NK-92 (cell line): ENCODE results near the gene NKTR.

ENCODE experiments used
- DNase-seq: peaks from one replicate; lab custom pipeline; 2025; ENCODE audit not compliant: unreplicated experiment; lab: John Stamatoyannopoulos, UW

NKTR gene

GRCh38 chr3:42649783-42650182 is 49.3 kb downstream of the NKTR start:
- no peak for DNase-seq

DNA sequence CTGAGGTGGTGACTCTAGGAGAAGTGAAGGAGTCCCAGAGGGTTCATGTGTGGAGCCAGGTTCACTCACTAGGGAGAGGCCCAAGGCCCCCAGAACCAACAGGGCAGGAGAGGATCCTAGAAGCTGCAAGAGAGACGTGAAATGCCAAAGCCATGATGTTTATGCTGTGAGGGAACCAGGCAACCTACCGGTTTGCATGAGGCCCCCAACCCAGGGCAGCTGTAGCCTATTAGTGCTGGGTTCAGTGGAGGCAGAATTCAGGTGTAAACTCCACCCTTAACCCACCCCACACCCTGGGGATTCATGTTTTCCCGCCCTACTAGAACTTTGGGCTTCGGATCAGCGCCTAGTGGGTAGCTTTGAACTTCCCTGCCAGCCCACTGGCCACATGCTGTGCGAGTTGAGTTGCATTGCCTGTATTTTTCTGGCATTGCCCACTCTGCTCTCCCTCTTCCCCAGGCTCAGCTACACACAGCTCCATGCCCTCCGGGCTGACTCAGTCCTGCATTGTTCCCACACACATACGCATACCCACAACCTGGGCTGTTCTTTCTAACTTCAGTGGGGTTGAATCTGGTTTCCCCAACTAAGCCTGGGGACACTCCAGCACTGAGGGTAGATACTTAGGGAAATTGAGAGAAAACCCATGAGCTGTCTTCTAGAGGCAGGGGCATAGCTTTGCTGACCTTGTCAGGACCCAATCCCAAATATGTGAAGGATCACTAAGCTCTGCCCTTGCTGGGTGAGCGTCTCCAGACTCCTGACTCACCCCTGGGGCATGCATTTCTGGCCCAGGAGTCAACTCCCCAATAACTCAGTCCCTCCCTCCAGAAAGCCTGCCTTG is 51.0 kb downstream of the NKTR start:
- no peak for DNase-seq

GRCh38 chr3:42652251-42652610 is 51.7 kb downstream of the NKTR start:
- DNase-seq = no peak

DNA sequence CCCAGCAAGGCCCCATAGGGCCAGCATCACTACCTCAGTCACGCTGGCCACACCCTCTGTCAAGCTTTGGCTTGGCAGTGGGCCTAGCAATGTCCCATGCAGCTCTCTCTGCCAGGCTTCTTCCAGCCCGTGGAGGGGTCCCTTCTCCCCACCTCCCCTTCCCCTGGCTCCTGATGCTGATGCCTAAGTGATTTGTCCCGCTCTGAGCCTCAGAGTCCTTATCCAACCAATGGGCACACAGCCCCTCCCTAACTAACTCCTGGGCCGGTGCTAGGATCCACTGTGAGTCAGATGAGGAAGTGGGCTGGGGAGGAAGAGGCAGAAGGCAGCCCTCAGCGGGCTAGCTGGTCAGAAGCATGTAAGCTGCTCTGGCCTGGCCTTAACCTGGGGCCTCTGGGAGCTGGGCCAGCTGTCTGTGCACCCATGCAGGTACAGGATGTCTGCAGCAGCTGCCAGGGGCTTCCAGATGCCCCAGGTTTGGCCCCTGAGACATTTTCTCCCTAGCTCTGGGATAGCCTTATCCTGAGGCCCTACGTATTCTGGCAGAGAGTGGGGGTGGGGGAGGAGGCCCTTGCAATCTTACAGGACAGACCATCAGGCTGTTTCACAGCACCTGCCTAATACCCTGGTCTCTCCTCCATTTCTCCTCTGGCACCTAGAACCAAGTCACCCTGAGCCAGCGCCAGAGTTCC is 52.3 kb downstream of the NKTR start:
- DNase-seq = no peak

- DNase-seq = no peak
Observed at GRCh38 chr3:42653303-42653559, 52.7 kb downstream of the NKTR start.

DNA sequence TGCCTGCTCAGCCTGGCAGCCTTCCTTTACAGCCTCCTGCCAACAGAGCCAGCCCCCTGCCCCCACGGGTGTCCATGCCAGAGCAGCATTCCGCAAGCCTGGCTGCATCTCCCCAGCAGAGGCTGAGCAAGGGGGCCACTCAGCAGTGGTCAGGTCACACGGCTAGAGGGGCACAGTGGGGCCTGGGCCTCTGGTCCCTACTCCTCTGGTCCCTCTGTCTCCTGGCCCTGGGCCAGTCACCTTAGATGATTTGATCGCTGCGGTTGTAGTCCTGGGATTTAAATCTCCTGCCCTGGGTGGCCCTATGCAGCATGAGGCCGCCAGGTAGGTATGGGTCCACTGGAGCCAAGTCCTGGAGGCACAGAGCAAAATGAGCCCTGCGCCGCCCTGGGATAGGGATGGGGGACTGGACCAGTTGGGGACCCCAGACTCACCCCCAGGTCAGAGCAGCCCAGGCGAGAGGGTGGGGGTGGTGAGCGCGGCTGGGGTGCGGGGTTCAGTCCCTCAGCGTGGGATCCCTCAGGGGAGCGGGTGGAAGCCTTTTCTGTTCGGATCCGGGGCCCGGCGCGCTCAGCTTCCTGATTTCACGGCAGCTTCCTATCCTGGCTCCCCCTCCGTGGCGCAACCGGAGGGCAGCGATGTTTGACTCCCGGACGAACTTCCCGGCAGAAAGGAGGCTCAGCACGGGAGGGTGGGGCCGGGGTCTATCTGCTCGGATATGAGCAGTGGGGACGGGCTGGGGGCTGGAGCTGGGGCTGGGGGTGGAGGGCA is 53.3 kb downstream of the NKTR start, which contains the start of gene ZBTB47:
ZBTB47 (plus strand) TSS at position 138 of the 771 bp plus-strand sequence. CDS start 4,659 bp downstream, outside the sequence.
- DNase-seq = no peak

DNA sequence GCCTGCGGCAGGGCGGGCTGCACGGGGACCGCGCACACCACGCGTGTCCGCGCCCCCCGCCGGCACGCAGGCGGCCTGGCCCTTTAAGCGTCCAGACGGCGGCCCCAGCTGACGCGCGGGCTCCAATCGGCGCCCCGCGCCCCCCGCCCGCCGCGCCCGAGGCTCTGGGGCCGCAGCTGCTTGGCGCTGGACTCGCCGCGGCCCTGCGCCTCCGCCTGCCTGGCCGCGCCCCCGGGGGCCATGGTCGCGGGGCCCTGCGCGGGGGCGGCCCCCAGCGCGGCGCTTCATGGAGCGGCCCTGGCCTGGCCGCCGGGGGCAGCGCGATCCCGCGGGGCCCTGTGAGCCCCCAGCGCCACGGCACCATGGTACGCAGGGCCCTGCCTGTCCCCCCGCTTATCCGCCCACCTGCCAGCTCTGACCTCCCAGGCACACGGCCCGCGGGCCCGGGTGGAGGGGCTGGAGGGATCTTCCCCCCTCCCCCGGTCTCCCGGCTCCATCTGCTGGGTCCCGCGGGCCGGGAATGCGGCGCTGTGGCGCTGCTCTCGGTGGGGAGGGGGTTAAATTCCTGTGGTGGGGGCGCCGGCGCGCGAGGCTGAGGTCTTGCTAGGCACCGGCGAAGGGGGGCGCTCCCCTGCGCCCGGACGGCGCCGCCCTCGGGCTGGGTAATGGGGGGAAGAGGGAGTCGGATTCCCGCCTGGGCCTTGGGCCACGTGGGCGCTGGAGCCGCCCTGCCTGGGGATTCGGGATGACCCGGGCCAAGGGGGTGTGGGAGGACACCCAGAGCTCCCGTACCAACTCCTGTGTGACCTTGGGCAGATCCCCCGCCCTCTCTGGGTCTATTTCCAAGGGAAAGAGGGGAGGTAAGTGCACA is 54.1 kb downstream of the NKTR start:
- DNase-seq = no peak

GRCh38 chr3:42655331-42655888 is 54.9 kb downstream of the NKTR start:
- DNase-seq = no peak

- DNase-seq = no peak
Observed at GRCh38 chr3:42655980-42656679, 55.6 kb downstream of the NKTR start.

DNA sequence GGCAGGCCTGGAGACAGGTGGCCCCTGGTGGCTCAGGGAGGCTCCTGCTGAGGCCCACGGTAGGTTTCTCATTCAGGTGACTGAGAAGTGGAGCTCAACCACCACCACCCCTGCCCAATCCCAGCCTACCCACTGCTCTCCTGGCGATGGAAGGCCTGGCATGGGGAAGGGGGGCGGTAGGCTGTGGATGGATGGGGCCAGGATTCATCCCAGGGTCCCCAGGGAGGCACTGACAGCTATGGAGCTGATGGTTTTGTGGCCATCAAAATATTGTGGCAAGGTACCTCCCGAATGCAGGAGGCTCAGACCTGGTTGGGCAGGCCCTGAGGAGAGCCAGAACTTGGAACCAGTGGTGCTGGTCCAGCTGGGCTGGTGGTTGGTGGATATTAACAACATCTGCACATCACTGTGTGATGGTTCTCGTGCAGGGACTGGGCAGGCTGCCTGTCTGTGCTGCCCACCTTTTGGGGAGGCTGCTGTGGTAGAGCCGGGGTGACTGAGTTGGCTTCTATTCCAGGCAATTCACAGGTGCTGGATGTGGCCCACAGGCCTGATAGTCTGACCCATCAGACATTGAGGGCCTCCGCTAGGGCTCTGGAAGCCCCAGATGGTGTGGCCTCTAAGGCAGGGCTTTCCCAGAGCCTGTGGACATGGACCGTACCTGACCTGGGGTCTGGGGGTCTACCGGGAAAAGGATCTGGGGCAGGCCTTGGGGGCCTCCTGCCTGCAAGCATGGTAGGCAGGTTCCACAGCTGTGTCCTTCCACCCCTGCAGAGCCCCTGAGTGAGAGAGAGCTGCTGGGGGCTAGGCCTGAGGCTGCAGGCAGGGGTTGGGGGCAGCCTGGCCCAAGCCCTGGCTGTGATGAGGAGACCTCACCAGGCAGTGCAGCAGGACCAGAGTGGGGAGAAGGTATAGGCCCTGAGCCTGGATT is 56.5 kb downstream of the NKTR start:
- DNase-seq = no peak

- no peak for DNase-seq
Observed at GRCh38 chr3:42657675-42658074, 57.2 kb downstream of the NKTR start.

GRCh38 chr3:42658091-42658770 is 57.7 kb downstream of the NKTR start:
- no peak for DNase-seq

GRCh38 chr3:42658771-42659390 is 58.4 kb downstream of the NKTR start:
- no peak for DNase-seq

DNA sequence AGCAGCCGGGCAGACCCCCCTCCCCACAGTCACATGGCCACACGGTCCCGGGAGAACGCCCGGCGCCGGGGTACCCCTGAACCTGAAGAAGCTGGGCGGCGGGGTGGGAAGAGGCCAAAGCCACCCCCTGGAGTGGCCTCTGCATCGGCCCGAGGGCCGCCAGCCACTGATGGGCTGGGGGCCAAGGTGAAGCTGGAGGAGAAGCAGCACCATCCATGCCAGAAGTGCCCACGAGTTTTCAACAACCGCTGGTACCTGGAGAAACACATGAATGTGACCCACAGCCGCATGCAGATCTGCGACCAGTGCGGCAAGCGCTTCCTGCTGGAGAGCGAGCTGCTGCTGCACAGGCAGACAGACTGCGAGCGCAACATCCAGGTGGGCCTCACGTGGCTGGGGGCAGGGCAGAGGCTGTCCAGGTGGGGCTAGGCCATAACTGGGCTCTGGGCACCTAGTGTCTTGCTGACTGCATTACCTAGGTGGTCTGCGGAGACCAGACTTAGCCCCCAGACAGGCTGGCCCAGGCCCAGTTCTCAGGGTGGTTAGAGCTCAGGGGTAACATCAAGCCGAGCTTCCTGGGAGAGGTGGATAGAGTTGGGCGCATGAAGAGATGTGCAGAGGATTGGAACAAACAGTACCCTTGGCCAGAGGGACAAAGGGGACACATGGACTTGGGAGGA is 59.1 kb downstream of the NKTR start:
- no peak for DNase-seq

DNA sequence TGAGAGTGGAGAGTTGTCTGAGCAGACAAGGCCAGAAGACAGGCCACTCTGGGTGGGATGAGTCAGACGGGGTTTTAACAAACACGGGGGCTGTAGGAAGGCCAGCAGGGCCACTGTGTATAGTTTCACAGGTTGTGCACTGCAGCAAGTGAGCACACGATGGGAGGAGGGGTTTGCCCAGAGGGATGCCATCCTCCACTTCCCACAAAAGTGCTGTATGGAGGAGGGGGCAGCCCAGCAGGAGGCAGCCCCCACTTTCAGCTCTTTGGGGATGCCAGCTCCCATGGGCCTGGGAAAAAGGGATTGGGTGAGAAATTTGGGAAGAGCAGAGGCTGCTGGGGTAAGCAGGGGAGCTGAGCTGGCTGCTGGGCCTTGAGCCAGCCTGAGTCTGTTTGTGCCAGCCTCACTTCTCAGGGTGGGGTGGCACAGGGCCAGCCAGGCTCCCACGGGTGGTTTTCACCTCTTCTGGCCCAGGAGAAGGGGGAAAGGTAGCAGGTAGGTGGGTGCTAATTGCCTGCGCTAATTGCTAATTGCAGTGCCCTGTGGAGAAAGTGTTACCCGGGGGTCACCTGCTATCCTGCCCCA is 59.7 kb downstream of the NKTR start:
- DNase-seq = no peak

- DNase-seq = no peak
Observed at GRCh38 chr3:42660898-42661297, 60.4 kb downstream of the NKTR start.

DNA sequence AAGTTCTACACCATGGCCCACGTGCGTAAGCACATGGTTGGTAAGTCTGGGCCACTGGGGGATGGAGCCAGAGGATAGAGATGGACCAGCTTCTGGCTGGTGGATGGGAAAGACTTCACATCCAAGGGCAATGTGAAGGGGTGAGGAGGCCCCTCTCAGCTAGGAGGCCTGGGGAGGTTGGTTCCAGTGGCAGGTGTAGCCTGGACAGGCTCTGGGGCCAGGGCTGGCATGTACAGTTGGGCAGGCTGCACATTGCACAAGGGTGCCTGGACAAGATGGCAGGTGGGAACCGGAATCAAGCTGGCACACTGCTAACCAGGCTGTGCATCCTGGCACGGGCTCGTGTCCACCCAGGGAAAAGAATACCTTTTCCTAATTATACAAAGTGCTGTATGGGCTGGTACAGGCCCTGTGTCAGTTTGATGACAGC is 61.1 kb downstream of the NKTR start:
- DNase-seq = no peak
